HepG2 (cell line): ENCODE data around the gene PITHD1. TPM values are rescaled to one million over a fixed set of nuclear protein-coding genes. Genes with fewer than 3 reads are reported as not detected.
A peak's percentile ranks its signal among the peaks of the same experiment; 100 is the strongest.

Experiments used
- ATAC-seq: fragments of 200-7000 bp; cut with Tn5 transposase; 3 replicates; pipeline ENCODE4 v1.9.1; 2020; ENCODE audit warnings: mild to moderate bottlenecking, moderate library complexity
- BruUV-seq: library from RNA; stranded (reverse); fragments of 400-500 nt; replicated peaks from 2 replicates; lab custom pipeline; 2021; lab: Mats Ljungman, UMichigan
- CTCF ChIA-PET: fragments of 300-600 bp; formaldehyde crosslinking; extraction: SDS; loops from one replicate; lab custom pipeline; 2021; ENCODE audit warnings: low total read pairs, inconsistent platforms, low intra/inter-chr PET ratio; lab: Yijun Ruan, JAX
- POLR2A ChIA-PET: fragments of 350-600 bp; sonication (Branson Sonifier 250); formaldehyde crosslinking; loops from one replicate; lab custom pipeline; 2020; ENCODE audit warnings: antibody characterized with exemption, inconsistent platforms; lab: Yijun Ruan, JAX
- DNase-seq: peaks from one replicate; pipeline ENCODE4 v3.0.0-alpha.2; 2015; ENCODE audit warnings: low spot score
- FAIRE-seq: peaks from 3 replicates; lab custom pipeline; 2011; peaks lifted over from hg19 to GRCh38; lab: Jason Lieb, UNC
- H2AFZ ChIP-seq: one replicate; pipeline ENCODE4 v1.6.1; 2011; ENCODE audit warnings: low read length, inconsistent platforms
- H3K27ac ChIP-seq: fragments of 300-600 bp; 3 replicates; pipeline ENCODE4 v1.8.0; 2011; ENCODE audit warnings: mixed run types, mild to moderate bottlenecking, mixed read lengths, low read length, inconsistent platforms; ENCODE audit not compliant: insufficient read depth; ENCODE audit errors: extremely low read length
- H3K27me3 ChIP-seq, 2 experiments: fragments of 200-600 bp in 1 of 2; 2 replicates in 1 of 2; 3 replicates in 1 of 2; pipeline versions ENCODE4 v1.6.0 to v1.8.0; 2011; ENCODE audit warnings: low read length in 2 of 2, mild to moderate bottlenecking in 2 of 2, moderate library complexity in 2 of 2, inconsistent platforms in 1 of 2; ENCODE audit not compliant: insufficient read depth in 2 of 2, control insufficient read depth in 1 of 2
- H3K36me3 ChIP-seq, 2 experiments: fragments of 200-600 bp in 1 of 2; replicated peaks in 1 of 2; 2 replicates in 1 of 2; 3 replicates in 1 of 2; pipeline versions ENCODE4 v1.5.1 to v1.8.0; 2011; ENCODE audit warnings: low read length in 2 of 2, inconsistent platforms in 1 of 2; ENCODE audit not compliant: insufficient read depth in 2 of 2, control insufficient read depth in 1 of 2
- H3K4me1 ChIP-seq: 2 replicates; pipeline ENCODE4 v1.5.1; 2012; ENCODE audit warnings: low read length, inconsistent platforms; ENCODE audit not compliant: insufficient read depth
- H3K4me2 ChIP-seq: 2 replicates; pipeline ENCODE4 v1.6.0; 2011; ENCODE audit warnings: low read depth, low read length, inconsistent platforms
- H3K4me3 ChIP-seq, 3 experiments: fragments of 200-600 bp in 1 of 3; sonication (generic), shearing (Covaris generic) in 1 of 3; replicated peaks in 1 of 3; 2 replicates each; pipeline ENCODE4 v1.5.1; 2011 to 2016; ENCODE audit warnings: low read length in 3 of 3, inconsistent platforms in 2 of 3, low read depth in 2 of 3, mild to moderate bottlenecking in 2 of 3, control low read depth in 1 of 3, mixed read lengths in 1 of 3; ENCODE audit not compliant: insufficient read depth in 1 of 3
- H3K79me2 ChIP-seq: one replicate; pipeline ENCODE4 v1.6.1; 2011; ENCODE audit warnings: low read length, inconsistent platforms; ENCODE audit not compliant: insufficient read depth
- H3K9ac ChIP-seq: 2 replicates; pipeline ENCODE4 v1.6.0; 2011; ENCODE audit warnings: mild to moderate bottlenecking, low read depth, low read length, inconsistent platforms; ENCODE audit not compliant: insufficient read depth
- H3K9me3 ChIP-seq: 2 replicates; pipeline ENCODE4 v1.5.1; 2012; ENCODE audit warnings: mild to moderate bottlenecking, low read length
- H4K20me1 ChIP-seq: 2 replicates; pipeline ENCODE4 v1.6.0; 2011; ENCODE audit warnings: inconsistent platforms, mild to moderate bottlenecking, low read length, moderate library complexity; ENCODE audit not compliant: insufficient read depth
- ISL2 ChIP-seq: sonication (generic); formaldehyde crosslinking; IDR thresholded peaks from 2 replicates; pipeline ENCODE4 v1.5.0; 2020; ENCODE audit warnings: missing genetic modification reagents
- MED1 ChIP-seq: sonication (generic); formaldehyde crosslinking; IDR thresholded peaks from 2 replicates; pipeline ENCODE4 v1.4.0; 2020; ENCODE audit warnings: missing genetic modification reagents
- NR1H2 ChIP-seq: sonication (generic); formaldehyde crosslinking; IDR thresholded peaks from 2 replicates; pipeline ENCODE4 v1.8.1; 2022; ENCODE audit warnings: low read depth, missing genetic modification reagents, borderline replicate concordance
- TBL1XR1 ChIP-seq: fragments of 150-350 bp; IDR thresholded peaks from 2 replicates; pipeline ENCODE4 v1.6.1; 2014; ENCODE audit warnings: borderline replicate concordance, low read length; ENCODE audit not compliant: partially characterized antibody
- ZNF20 ChIP-seq: sonication (generic); formaldehyde crosslinking; IDR thresholded peaks from 2 replicates; pipeline ENCODE4 v1.4.0; 2020; ENCODE audit warnings: mild to moderate bottlenecking, moderate library complexity, missing genetic modification reagents
- ZNF547 ChIP-seq: sonication (generic); formaldehyde crosslinking; IDR thresholded peaks from 2 replicates; pipeline ENCODE4 v1.5.1; 2020; ENCODE audit warnings: mild to moderate bottlenecking, missing genetic modification reagents
- ZNF580 ChIP-seq: IDR thresholded peaks from 2 replicates; pipeline ENCODE4 v1.6.1; 2016; ENCODE audit warnings: low read depth, borderline replicate concordance
- WGBS: methylation state at CpG from one replicate; pipeline ENCODE4 v1.1.6; 2017; ENCODE audit warnings: low lambda C conversion rate; 5-methylcytosine and 5-hydroxymethylcytosine counted together
- in situ Hi-C: cut with HindIII; loops from 2 replicates; pipeline ENCODE4 v1.10.0; 2017; ENCODE audit warnings: low pct_unique_long_range_greater_than_20kb; ENCODE audit not compliant: extremely low pct_ligation_motif_present
- intact Hi-C: fragments of 100-400 bp; cut with micrococcal nuclease; formaldehyde crosslinking; loops from one replicate; pipeline ENCODE4 v1.10.0; 2022; ENCODE audit not compliant: unreplicated experiment
- polyA plus RNA-seq, 8 experiments: library from polyadenylated mRNA; depleted of rRNA in 3 of 8; stranded (reverse) in 7 of 8; unstranded in 1 of 8; fragments of >200 nt; fragmentation: Illumina TruSeq in 4 of 8; extraction: Trizol in 4 of 8; gene quantifications; 2 replicates each; pipeline versions ENCODE4 v1.2.1 to v1.2.3, GENCODE V29; 2011 to 2016; ENCODE audit warnings: low read depth in 4 of 8, missing spikeins in 1 of 8, mixed read lengths in 1 of 8; ENCODE audit not compliant: insufficient read depth in 1 of 8
- total RNA-seq, 5 experiments: library from RNA; depleted of rRNA; stranded (reverse); fragments of >200 nt; fragmentation: Illumina TruSeq; extraction: Trizol; gene quantifications; 2 replicates each; pipeline ENCODE4 v1.2.3, GENCODE V29; 2016; ENCODE audit warnings: low read depth in 1 of 5
- TF ChIP-seq, protein P1 (sequence below), 2 experiments: sonication (generic) in 1 of 2; formaldehyde crosslinking in 1 of 2; IDR thresholded peaks; 2 replicates each; pipeline versions ENCODE4 v1.4.0 to v1.6.1; 2018 to 2020; ENCODE audit warnings: missing genetic modification reagents in 2 of 2, borderline replicate concordance in 1 of 2, low read depth in 1 of 2, mild to moderate bottlenecking in 1 of 2, missing biosample characterization in 1 of 2
- TF ChIP-seq, protein P2 (sequence below): sonication (generic); formaldehyde crosslinking; IDR thresholded peaks from 2 replicates; pipeline ENCODE4 v1.8.0; 2022; ENCODE audit warnings: mild to moderate bottlenecking, missing genetic modification reagents, moderate library complexity

PITHD1 gene
- total and polyA plus RNA-seq, 2 of the 13 experiments (the other 11 are each of a cell fraction or from before 2014, with no cell fraction given), result 28.0 to 37.3 TPM

DNA sequence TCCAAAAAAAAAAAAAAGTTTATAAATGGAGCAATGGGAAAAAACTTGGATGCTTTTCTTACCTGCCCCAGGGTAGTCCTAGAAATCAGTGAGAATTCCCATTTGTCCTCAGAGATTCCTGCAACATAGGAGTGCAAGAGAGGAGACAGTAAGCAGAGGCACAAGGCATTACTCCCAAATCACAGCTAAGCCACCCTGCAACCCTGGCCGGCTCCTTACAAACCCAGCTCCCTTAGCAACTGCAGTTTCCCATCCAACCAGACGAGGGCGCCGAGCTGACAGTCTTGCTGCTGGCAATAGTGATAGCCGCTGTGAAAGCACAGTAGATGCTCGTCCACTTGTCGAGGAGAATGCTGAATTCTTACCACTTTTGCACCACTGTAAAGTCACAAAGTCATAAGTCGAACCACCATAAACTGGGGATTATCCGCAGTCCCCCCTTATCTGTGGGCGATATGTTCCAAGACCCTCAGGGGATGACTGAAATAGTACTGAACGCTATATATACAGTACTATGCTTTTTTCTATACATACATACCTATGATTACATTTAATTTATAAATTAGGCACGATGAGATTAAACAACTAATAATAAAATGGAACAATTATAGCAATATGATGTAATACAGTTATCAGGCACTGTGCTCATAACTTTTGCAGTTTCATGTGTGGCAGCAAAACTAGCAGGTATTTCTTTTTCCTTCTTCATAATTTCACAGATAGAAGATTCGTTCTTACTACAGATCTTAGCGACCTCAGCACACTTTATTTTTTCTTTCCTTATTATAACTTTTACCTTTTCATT lies 6.0 kb upstream of the PITHD1 start (continued):
- TF ChIP-seq, protein P1, sequence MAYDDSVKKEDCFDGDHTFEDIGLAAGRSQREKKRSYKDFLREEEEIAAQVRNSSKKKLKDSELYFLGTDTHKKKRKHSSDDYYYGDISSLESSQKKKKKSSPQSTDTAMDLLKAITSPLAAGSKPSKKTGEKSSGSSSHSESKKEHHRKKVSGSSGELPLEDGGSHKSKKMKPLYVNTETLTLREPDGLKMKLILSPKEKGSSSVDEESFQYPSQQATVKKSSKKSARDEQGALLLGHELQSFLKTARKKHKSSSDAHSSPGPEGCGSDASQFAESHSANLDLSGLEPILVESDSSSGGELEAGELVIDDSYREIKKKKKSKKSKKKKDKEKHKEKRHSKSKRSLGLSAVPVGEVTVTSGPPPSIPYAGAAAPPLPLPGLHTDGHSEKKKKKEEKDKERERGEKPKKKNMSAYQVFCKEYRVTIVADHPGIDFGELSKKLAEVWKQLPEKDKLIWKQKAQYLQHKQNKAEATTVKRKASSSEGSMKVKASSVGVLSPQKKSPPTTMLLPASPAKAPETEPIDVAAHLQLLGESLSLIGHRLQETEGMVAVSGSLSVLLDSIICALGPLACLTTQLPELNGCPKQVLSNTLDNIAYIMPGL (CRISPR knock-in tag; IDR thresholded peaks at IDR 0.05; ENCODE audit: borderline replicate concordance in 1 of 2, low read depth in 1 of 2), result peak in 1 of 2 experiments; percentile 48; a peak in 1 of 4 replicates
- no peak for TF ChIP-seq ISL2 (CRISPR knock-in tag)

GRCh38 chr1:23772854-23773242 lies 5.4 kb upstream of the PITHD1 start:
- Histone ChIP-seq H3K4me3 (no peak overlapping the region), H4K20me1 (no peaks in the 10 kb centered on the region), H3K27ac (no peak overlapping the region), H3K27me3 (no peaks in the 10 kb centered on the region; a peak in 1 of 5 replicates), H3K36me3 (peaks cover 0 to 7% of the 10 kb centered on the region in 2 experiments; a peak in 2 of 5 replicates), H2AFZ (no peak overlapping the region), H3K4me1 (peaks cover 53% of the 10 kb centered on the region), H3K9me3 (no peaks in the 10 kb centered on the region), H3K9ac (no peak overlapping the region), H3K79me2 (peaks cover 21% of the 10 kb centered on the region), H3K4me2 (no peak overlapping the region)
- in situ Hi-C loops (no loop called here), intact Hi-C loops (loop anchor here (1.0 to 10.0 kb wide), 3 partner anchors 26 to 144 kb away; partner anchors contain the start of gene FUCA1)
- no peak for ATAC-seq
- TF ChIP-seq ZNF547 (CRISPR knock-in tag), result no peak
- TF ChIP-seq ZNF20 (CRISPR knock-in tag), result no peak
- no peak for TF ChIP-seq TBL1XR1
- no peak for TF ChIP-seq NR1H2 (CRISPR knock-in tag)
- no peak for TF ChIP-seq ZNF580 (CRISPR knock-in tag)
- TF ChIP-seq, protein P2, sequence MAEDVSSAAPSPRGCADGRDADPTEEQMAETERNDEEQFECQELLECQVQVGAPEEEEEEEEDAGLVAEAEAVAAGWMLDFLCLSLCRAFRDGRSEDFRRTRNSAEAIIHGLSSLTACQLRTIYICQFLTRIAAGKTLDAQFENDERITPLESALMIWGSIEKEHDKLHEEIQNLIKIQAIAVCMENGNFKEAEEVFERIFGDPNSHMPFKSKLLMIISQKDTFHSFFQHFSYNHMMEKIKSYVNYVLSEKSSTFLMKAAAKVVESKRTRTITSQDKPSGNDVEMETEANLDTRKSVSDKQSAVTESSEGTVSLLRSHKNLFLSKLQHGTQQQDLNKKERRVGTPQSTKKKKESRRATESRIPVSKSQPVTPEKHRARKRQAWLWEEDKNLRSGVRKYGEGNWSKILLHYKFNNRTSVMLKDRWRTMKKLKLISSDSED (CRISPR knock-in tag), result no peak
- TF ChIP-seq MED1 (CRISPR knock-in tag), result no peak
- FAIRE-seq, result no peak
- BruUV-seq, result no TSS peak
- 87% methylated on average over 10 of the region's 10 CpGs for WGBS
- no peak for DNase-seq
- ChIA-PET CTCF (interaction anchor here (1.9 to 2.3 kb wide), 2 partner anchors 82 to 144 kb away, joined by 9 to 10 read pairs; no protein-coding TSS in a partner anchor), POLR2A (no interaction called here)
